Activated T-cell treated with anti-CD3 and anti-CD28 coated beads for 1 hour (primary cell): ENCODE data around the gene RNF145.

Experiments used
- DNase-seq: peaks from one replicate; pipeline ENCODE4 v3.0.0-alpha.2; 2020; ENCODE audit warnings: low read depth

RNF145 gene

GRCh38 chr5:159218595-159219023 is 9.3 kb upstream of the RNF145 start:
- no peak for DNase-seq

DNA sequence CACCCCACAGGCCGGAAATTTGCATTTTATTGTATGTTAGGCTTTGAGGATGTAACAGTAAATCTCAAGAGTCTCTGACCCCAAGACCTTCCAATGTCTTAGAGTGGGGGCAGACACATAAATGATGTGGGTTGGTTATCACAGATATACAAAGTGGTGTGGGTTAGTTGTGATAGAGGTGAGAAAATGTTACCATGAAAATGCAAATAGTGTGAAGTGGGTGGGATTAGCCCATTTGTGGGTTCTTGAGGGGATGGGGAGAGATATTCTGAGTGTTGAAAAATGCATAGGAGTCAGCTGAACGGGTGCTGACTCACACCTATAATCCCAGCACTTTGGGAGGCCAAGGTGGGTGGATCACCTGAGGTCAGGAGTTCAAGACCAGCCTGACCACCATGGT is 7.9 kb upstream of the RNF145 start:
- DNase-seq = no peak

- DNase-seq = no peak
These were observed 7.1 kb upstream of the RNF145 start for GRCh38 chr5:159216454-159216853.

- no peak for DNase-seq
These were observed 6.5 kb upstream of the RNF145 start for GRCh38 chr5:159215886-159216285.

DNA sequence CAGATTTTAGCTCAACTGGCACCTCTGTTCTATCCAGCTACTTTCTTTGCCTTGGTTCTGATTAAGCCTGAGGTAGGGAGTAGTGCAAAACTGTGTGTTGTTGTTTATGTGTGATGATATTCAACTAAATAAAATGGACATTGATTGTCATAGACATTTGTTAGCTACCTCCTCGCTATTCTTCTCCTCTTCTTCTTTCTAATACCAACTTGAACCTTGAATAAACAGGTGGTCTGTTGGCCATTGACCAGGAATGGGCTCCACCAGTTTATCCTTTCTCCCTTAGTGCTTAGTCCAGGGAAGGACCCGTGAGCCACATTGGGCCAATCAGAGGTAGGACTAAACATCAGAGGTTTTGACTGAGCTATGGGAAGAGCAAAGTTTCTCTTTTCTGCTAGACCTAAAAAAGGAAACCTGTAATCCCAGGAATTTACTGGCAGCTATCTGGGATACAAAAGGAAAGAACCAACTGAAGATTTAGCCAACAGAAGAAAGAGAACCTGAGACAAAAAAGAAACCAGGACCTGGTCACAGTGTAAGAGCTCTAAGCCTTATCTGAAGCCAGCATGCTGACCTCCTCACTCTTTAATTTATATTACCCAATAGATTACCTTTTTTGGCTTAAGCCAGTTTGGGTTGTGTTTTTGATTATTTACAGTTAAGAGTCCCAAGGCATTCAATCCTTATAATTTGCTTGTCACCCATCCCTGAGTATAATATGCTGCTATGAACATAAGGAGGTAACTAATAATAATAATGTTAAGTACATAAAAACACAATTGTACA is 5.3 kb upstream of the RNF145 start:
- no peak for DNase-seq

GRCh38 chr5:159212657-159213462 is 3.5 kb upstream of the RNF145 start:
- DNase-seq = no peak

DNA sequence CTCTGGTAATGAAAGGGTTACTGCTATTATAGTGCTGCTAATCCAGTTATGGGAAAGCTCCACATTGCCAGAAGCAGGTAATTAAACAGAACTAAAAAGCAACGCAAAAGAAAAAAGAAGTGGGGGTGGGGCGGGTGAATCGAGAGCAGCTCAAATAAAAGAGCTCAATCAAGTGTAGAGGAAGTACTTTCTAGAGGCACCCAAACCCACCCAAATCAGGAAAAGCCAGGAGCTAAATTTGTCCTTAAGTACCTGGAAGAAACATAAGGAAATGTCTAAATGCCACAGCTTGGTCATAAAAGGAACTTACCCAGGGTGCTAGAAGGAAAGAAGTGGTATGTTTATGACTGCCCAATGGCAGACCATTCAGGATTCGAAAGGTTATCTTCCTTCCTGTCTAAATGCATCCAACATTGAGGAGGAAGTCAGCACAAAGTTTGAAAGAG is 2.4 kb upstream of the RNF145 start:
- DNase-seq = no peak

DNA sequence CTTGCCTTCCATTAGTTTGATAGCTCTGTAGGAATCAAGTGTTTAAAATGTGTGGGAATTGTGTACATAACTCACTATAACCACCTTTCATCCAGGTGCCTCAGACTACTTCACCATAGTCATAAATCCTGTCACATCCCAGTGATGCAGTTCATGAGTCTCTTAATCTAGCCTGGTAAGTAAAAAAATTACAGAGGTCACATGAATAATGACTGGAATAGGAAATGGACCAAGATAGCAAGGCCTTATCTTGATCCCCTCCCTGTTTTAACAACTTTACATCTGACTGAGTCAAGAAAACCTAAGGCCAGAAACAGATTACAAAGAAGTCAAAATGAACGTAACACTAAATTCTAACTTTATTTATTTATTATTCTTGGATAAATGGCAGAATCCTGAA is 1.5 kb upstream of the RNF145 start:
- DNase-seq = no peak

- no peak for DNase-seq
These were observed 883 bp upstream of the RNF145 start for GRCh38 chr5:159210210-159210661.

DNA sequence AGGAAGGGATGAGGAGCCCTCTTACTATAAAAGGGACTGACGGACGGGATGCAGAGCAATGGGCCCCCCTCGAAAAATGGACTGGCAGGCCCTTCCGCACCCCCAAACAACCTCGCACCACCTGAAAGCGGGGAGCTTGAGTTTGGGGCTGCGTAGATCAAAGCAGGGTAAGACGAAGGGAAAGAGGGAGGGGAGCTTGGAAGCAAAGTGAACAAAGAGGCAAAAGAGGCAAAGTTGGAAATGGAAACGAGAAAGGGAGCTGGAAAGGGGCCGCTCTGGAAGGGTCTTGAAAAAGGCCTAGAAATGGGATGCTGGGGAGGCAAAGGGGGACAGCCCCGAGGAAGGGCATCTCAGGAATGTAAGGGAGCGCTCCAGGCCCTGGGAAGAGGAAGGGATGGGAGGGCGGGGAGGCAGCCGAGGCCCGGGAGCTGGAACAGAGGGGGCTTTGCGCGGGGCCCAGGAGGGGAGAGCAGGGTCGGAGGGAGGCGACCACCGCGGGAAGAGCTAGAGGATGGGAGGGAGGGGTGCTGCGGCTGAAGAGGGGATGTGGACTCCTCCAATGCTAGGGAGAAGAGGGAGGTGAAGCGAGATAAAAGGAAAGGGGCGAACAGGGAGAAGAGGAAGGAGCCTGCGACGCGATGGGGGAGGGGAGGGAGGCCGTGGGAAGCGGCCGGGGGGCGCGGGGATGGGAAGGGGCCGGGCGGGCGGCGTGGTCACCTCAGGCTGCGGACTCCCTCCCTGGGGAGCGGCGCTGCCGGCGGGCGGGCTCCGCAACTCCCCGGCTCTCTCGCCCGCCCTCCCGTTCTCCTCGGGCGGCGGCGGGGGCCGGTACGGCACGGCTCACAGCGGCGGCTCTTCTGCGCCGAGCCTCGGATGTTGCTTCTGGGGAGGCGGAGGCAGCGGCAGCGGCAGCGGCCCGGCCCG is 577 bp downstream of the RNF145 start:
- DNase-seq = peak; percentile 24

- peak; percentile 65 for DNase-seq
These were observed 1.5 kb downstream of the RNF145 start for GRCh38 chr5:159207686-159208513.

DNA sequence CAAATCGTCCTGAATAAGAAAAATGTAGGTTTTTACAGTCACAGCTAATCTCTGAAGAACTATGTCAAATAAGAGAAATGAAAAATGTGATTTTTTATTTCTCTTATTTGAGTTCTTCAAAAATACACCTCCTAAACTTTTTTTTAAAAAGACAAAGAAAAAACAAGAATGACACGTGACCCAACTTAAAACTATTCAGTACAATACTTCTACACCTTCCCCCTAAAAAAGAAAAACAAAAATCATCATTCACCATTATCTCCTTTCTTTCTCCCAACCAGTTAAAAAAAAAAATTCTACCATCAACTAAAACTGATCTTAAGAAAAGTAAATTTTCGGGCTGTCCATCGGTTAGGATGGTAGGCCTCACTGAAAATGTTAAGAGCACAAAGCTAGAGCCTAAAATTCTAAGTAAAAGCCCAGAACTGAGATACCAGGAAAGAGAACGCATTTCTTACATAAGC is 2.1 kb downstream of the RNF145 start:
- DNase-seq = no peak

- no peak for DNase-seq
These were observed 2.5 kb downstream of the RNF145 start for GRCh38 chr5:159206818-159207217.

DNA sequence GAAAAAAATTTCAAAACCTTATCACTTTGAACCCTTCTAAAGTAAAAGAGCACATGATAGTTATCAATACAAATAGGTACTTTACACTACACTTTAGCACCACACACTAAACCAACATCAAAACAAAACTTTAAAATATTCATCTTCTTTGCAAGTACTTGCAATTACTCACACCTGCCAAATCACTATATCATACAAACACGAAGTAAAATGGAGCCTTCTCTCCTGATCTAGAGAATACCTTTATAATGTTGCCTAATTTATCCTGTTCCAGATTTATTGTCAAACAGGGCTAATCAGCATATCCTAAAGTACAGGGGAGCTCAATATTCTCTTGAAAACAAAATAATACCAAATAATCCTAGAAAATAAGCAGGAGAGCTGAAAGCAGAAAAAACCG is 3.0 kb downstream of the RNF145 start:
- no peak for DNase-seq

DNA sequence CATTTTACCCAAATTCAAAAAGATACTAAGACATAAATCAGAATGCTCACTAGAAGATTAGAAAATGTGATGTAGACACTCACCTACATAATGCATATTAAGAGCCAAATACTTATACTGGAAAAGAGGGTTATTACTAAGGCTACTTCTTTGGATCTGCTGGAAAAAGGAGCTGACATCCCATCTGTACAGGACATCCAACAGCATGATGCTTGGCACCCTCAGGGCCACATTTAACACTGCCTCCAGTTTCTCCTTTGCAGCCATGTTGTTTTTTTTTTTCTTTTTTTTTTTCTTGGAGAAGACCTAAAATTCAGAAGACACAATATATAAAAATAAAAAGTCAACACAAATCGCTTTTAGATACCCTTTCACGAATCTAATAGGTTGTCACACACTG is 6.0 kb downstream of the RNF145 start:
- no peak for DNase-seq

DNA sequence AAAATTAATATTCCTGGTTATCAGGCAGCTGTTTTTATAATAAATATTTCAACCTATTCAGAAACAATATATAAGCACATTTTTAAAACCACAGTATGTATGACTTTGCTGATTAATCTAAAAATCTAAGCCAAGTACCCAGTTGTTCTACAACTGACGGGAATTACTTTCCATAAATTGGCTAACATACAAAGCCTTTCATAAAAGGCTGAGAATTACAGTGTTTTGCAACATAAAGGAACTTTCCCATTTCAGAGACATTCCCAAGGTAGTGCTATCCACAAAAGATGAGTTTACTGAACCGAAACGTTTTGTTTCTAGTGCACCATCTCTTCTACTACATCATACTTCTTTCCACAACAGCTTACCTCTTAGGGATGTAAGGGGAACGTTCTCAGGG is 7.2 kb downstream of the RNF145 start:
- DNase-seq = no peak

DNA sequence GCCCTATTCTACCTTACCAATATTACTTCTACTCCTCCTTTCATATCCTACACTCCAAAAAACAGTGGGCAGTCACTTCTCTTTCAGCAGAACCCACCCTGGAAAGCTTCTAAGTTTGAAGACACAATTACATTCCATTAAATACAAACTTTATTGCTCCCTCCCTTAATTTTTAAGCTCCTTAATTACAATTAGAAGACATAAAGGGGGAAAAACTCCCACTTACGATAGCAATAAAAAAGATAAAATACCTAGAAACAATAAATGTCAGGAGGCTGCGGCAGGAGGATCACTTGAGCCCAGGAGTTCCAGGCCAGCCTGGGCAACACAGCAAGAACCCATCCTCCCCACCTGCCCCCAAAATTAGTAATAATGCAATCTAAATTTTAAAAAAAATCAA is 9.6 kb downstream of the RNF145 start:
- no peak for DNase-seq

GRCh38 chr5:159199225-159199624 is 10.1 kb downstream of the RNF145 start:
- no peak for DNase-seq

GRCh38 chr5:159198063-159199036 is 11.0 kb downstream of the RNF145 start:
- DNase-seq = no peak

GRCh38 chr5:159195775-159196174 is 13.6 kb downstream of the RNF145 start:
- no peak for DNase-seq
